CD4-positive, alpha-beta T cell treated with Interleukin-21 for 1 hour (primary cell): ENCODE measurements around the gene FAT1.

Source experiments
- DNase-seq: peaks from one replicate; pipeline ENCODE4 v3.0.0-alpha.2; 2020

FAT1 gene

GRCh38 chr4:186722796-186723291, 812 bp downstream of the FAT1 start:
- DNase-seq: no peak

GRCh38 chr4:186719925-186720694, 3.5 kb downstream of the FAT1 start:
- no peak for DNase-seq

- DNase-seq: no peak
Observed at GRCh38 chr4:186717556-186717955, 6.1 kb downstream of the FAT1 start.

GRCh38 chr4:186715077-186715476, 8.6 kb downstream of the FAT1 start:
- DNase-seq: no peak

- no peak for DNase-seq
Observed at GRCh38 chr4:186714006-186714675, 9.5 kb downstream of the FAT1 start.

- no peak for DNase-seq
Observed at GRCh38 chr4:186712690-186713089, 11.0 kb downstream of the FAT1 start.

GRCh38 chr4:186710521-186711119, 13.0 kb downstream of the FAT1 start:
- DNase-seq: no peak

- no peak for DNase-seq
Observed at GRCh38 chr4:186709517-186709916, 14.1 kb downstream of the FAT1 start.

GRCh38 chr4:186708554-186708953, 15.1 kb downstream of the FAT1 start:
- no peak for DNase-seq

GRCh38 chr4:186707996-186708395, 15.7 kb downstream of the FAT1 start:
- DNase-seq: no peak

GRCh38 chr4:186707574-186707973, 16.1 kb downstream of the FAT1 start:
- DNase-seq: no peak

GRCh38 chr4:186704057-186704456, 19.6 kb downstream of the FAT1 start:
- no peak for DNase-seq

GRCh38 chr4:186703510-186703909, 20.1 kb downstream of the FAT1 start:
- no peak for DNase-seq

- DNase-seq: no peak
Observed at GRCh38 chr4:186702940-186703339, 20.7 kb downstream of the FAT1 start.

- no peak for DNase-seq
Observed at GRCh38 chr4:186702297-186702696, 21.4 kb downstream of the FAT1 start.

- DNase-seq: no peak
Observed at GRCh38 chr4:186701788-186702187, 21.9 kb downstream of the FAT1 start.

- DNase-seq: no peak
Observed at GRCh38 chr4:186701273-186701672, 22.4 kb downstream of the FAT1 start.

GRCh38 chr4:186700746-186701145, 22.9 kb downstream of the FAT1 start:
- DNase-seq: no peak

GRCh38 chr4:186699881-186700397, 23.7 kb downstream of the FAT1 start:
- DNase-seq: no peak

GRCh38 chr4:186699298-186699697, 24.4 kb downstream of the FAT1 start:
- no peak for DNase-seq

GRCh38 chr4:186698525-186698924, 25.1 kb downstream of the FAT1 start:
- DNase-seq: no peak

- DNase-seq: no peak
Observed at GRCh38 chr4:186698028-186698427, 25.6 kb downstream of the FAT1 start.

- no peak for DNase-seq
Observed at GRCh38 chr4:186695392-186695791, 28.3 kb downstream of the FAT1 start.

- DNase-seq: no peak
Observed at GRCh38 chr4:186693894-186694293, 29.8 kb downstream of the FAT1 start.
